SK-N-SH (cell line): ENCODE results near the gene IMPG2.

Experiments used
- CHD2 ChIP-seq: fragments of 150-350 bp; IDR thresholded peaks from 2 replicates; pipeline ENCODE4 v1.6.1; 2018; ENCODE audit warnings: low read length; ENCODE audit not compliant: partially characterized antibody
- ELF1 ChIP-seq: IDR thresholded peaks from 2 replicates; pipeline ENCODE4 v1.4.0; 2012
- EZH2phosphoT487 ChIP-seq: fragments of 200-600 bp; sonication (generic); IDR thresholded peaks from 2 replicates; pipeline ENCODE4 v1.6.1; 2017; ENCODE audit warnings: low read depth, mixed run types, mild to moderate bottlenecking, antibody characterized with exemption, moderate library complexity, borderline replicate concordance
- MAX ChIP-seq: IDR thresholded peaks from 2 replicates; pipeline ENCODE4 v1.4.0; 2012; ENCODE audit warnings: low read depth
- NFIC ChIP-seq: IDR thresholded peaks from 2 replicates; pipeline ENCODE4 v1.4.0; 2012; ENCODE audit warnings: borderline replicate concordance
- POLR2AphosphoS5 ChIP-seq: IDR thresholded peaks from 2 replicates; pipeline ENCODE4 v1.6.1; 2012; ENCODE audit warnings: low read depth, low read length
- REST ChIP-seq: IDR thresholded peaks from 2 replicates; pipeline ENCODE4 v1.6.1; 2012; ENCODE audit warnings: mild to moderate bottlenecking, low read depth, low read length, moderate library complexity
- RFX5 ChIP-seq: IDR thresholded peaks from 2 replicates; pipeline ENCODE4 v1.6.1; 2012; ENCODE audit warnings: mild to moderate bottlenecking, improper control_type of control experiment, low read length
- RXRA ChIP-seq: IDR thresholded peaks from 2 replicates; pipeline ENCODE4 v1.4.0; 2012; ENCODE audit warnings: low read depth, mild to moderate bottlenecking, borderline replicate concordance
- TEAD4 ChIP-seq: IDR thresholded peaks from 2 replicates; pipeline ENCODE4 v1.4.0; 2012; ENCODE audit warnings: mild to moderate bottlenecking, borderline replicate concordance; ENCODE audit not compliant: insufficient read depth
- USF1 ChIP-seq: IDR thresholded peaks from 2 replicates; pipeline ENCODE4 v1.4.0; 2012; ENCODE audit warnings: low read depth, borderline replicate concordance
- TF ChIP-seq, protein P1 (sequence below): fragments of 200-600 bp; sonication (generic); IDR thresholded peaks from 2 replicates; pipeline ENCODE4 v1.6.1; 2017; ENCODE audit warnings: antibody characterized with exemption, mild to moderate bottlenecking, moderate library complexity
- TF ChIP-seq, protein P2 (sequence below): IDR thresholded peaks from 2 replicates; pipeline ENCODE4; 2012
- TF ChIP-seq, protein P3 (sequence below): fragments of 150-350 bp; IDR thresholded peaks from 2 replicates; pipeline ENCODE4 v1.6.1; 2017; ENCODE audit warnings: antibody characterized with exemption, low read length, low read depth, borderline replicate concordance

- TF ChIP-seq, protein P1, sequence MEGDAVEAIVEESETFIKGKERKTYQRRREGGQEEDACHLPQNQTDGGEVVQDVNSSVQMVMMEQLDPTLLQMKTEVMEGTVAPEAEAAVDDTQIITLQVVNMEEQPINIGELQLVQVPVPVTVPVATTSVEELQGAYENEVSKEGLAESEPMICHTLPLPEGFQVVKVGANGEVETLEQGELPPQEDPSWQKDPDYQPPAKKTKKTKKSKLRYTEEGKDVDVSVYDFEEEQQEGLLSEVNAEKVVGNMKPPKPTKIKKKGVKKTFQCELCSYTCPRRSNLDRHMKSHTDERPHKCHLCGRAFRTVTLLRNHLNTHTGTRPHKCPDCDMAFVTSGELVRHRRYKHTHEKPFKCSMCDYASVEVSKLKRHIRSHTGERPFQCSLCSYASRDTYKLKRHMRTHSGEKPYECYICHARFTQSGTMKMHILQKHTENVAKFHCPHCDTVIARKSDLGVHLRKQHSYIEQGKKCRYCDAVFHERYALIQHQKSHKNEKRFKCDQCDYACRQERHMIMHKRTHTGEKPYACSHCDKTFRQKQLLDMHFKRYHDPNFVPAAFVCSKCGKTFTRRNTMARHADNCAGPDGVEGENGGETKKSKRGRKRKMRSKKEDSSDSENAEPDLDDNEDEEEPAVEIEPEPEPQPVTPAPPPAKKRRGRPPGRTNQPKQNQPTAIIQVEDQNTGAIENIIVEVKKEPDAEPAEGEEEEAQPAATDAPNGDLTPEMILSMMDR: no peak
- TF ChIP-seq USF1: no peak
- TF ChIP-seq, protein P2, sequence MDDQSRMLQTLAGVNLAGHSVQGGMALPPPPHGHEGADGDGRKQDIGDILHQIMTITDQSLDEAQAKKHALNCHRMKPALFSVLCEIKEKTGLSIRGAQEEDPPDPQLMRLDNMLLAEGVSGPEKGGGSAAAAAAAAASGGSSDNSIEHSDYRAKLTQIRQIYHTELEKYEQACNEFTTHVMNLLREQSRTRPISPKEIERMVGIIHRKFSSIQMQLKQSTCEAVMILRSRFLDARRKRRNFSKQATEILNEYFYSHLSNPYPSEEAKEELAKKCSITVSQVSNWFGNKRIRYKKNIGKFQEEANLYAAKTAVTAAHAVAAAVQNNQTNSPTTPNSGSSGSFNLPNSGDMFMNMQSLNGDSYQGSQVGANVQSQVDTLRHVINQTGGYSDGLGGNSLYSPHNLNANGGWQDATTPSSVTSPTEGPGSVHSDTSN: peak; percentile 31; the same call in 1 of the 2 replicates
- TF ChIP-seq, protein P3, sequence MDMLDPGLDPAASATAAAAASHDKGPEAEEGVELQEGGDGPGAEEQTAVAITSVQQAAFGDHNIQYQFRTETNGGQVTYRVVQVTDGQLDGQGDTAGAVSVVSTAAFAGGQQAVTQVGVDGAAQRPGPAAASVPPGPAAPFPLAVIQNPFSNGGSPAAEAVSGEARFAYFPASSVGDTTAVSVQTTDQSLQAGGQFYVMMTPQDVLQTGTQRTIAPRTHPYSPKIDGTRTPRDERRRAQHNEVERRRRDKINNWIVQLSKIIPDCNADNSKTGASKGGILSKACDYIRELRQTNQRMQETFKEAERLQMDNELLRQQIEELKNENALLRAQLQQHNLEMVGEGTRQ: no peak
- no peak for TF ChIP-seq MAX
- TF ChIP-seq TEAD4: no peak
- no peak for TF ChIP-seq NFIC
- TF ChIP-seq CHD2: no peak
- 0 out of 2 replicates have a peak, but pooled peaks have one; percentile 19 for TF ChIP-seq POLR2AphosphoS5
- 0 out of 2 replicates have a peak, but pooled peaks have one; percentile 34 for TF ChIP-seq REST
- TF ChIP-seq EZH2phosphoT487: no peak
- TF ChIP-seq RFX5: no peak
- TF ChIP-seq ELF1: no peak
- no peak for TF ChIP-seq RXRA
Observed at GRCh38 chr3:101184111-101184510, 136.3 kb downstream of the IMPG2 start.
